ENCODE data around the gene CDC42BPB. TPM values are rescaled to one million over a fixed set of nuclear protein-coding genes. Genes with fewer than 3 reads are reported as not detected.

Gene CDC42BPB
- total and polyA plus RNA-seq, 2 of the 13 experiments (the other 11 are each of a cell fraction or from before 2014, with no cell fraction given), result 19.7 to 32.3 TPM

DNA sequence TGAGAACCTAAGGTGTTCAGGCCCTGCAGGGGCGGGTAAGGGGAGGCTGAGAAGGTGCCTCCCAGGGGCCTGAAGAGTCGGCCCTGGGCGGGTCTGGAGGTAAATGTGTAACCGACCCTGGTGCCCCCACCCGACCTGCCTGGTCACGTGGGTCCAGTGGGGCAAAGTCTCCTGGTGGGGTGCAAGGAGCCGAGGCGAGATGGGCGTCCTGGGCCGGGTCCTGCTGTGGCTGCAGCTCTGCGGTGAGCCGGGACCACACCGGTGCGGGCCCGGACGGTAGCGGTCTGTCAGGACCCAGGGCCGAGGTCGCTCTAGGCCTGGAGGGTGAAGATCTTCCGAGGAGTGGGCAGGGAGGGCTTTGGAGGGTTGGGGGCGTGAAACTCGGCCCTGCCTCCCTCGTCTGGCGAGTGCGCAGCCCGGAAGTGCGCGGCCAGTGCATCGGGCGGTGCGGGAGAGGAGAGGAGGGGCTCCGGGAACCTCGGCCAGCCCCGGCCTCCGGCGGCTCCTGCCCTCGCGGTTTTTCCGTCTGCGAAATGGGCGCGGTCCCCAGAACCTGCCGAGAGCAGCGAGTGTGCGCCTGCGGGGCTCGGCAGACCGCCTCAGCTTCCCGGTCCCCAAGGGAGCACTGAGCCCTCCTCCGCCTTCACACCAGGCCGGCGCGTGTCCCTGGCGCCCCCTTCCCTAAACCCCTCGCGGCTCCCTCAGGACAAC is 134.7 kb downstream of the CDC42BPB start, which contains the start of gene AMN (continued):
- TF ChIP-seq, protein P1, sequence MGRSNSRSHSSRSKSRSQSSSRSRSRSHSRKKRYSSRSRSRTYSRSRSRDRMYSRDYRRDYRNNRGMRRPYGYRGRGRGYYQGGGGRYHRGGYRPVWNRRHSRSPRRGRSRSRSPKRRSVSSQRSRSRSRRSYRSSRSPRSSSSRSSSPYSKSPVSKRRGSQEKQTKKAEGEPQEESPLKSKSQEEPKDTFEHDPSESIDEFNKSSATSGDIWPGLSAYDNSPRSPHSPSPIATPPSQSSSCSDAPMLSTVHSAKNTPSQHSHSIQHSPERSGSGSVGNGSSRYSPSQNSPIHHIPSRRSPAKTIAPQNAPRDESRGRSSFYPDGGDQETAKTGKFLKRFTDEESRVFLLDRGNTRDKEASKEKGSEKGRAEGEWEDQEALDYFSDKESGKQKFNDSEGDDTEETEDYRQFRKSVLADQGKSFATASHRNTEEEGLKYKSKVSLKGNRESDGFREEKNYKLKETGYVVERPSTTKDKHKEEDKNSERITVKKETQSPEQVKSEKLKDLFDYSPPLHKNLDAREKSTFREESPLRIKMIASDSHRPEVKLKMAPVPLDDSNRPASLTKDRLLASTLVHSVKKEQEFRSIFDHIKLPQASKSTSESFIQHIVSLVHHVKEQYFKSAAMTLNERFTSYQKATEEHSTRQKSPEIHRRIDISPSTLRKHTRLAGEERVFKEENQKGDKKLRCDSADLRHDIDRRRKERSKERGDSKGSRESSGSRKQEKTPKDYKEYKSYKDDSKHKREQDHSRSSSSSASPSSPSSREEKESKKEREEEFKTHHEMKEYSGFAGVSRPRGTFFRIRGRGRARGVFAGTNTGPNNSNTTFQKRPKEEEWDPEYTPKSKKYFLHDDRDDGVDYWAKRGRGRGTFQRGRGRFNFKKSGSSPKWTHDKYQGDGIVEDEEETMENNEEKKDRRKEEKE (IDR thresholded peaks at IDR 0.05), result no peak
- TF ChIP-seq ESRRA (CRISPR knock-in tag; IDR thresholded peaks at IDR 0.05; ENCODE audit: low read depth) (peak; percentile 55; the same call in 1 of the 2 replicates), SMARCE1 (IDR thresholded peaks at IDR 0.05; ENCODE audit: borderline replicate concordance) (no peak), XBP1 (CRISPR knock-in tag; IDR thresholded peaks at IDR 0.05) (0 out of 2 replicates have a peak, but pooled peaks have one; percentile 35), ZNF24 (IDR thresholded peaks at IDR 0.05) (no peak), ZNF777 (CRISPR knock-in tag; IDR thresholded peaks at IDR 0.05) (peak; percentile 50; the same call in 1 of the 2 replicates), SP5 (CRISPR knock-in tag; IDR thresholded peaks at IDR 0.05; ENCODE audit: borderline replicate concordance, low read depth) (peak; percentile 81), TBX3 (IDR thresholded peaks at IDR 0.05; ENCODE audit: borderline replicate concordance) (no peak), CENPX (CRISPR knock-in tag; IDR thresholded peaks at IDR 0.05) (no peak), ATM (IDR thresholded peaks at IDR 0.05; ENCODE audit: borderline replicate concordance) (no peak), RAD51 (IDR thresholded peaks at IDR 0.05; ENCODE audit: borderline replicate concordance) (peak; percentile 84), ZNF235 (CRISPR knock-in tag; IDR thresholded peaks at IDR 0.05; ENCODE audit: borderline replicate concordance) (no peak; the same call in 1 of the 2 replicates), PITX1 (CRISPR knock-in tag; IDR thresholded peaks at IDR 0.05) (peak; percentile 66), ZNF839 (CRISPR knock-in tag; IDR thresholded peaks at IDR 0.05; ENCODE audit: borderline replicate concordance) (no peak), FOXA3 (CRISPR knock-in tag; IDR thresholded peaks at IDR 0.05) (0 out of 2 replicates have a peak, but pooled peaks have one; percentile 50), BHLHE40 (IDR thresholded peaks at IDR 0.05; ENCODE audit: low read length) (peak; percentile 45; the same call in 1 of the 2 replicates), SP2 (CRISPR knock-in tag; IDR thresholded peaks at IDR 0.05) (no peak; the same call in 1 of the 2 replicates), PAF1 (CRISPR knock-in tag; IDR thresholded peaks at IDR 0.05) (no peak)
- TF ChIP-seq, protein P2, sequence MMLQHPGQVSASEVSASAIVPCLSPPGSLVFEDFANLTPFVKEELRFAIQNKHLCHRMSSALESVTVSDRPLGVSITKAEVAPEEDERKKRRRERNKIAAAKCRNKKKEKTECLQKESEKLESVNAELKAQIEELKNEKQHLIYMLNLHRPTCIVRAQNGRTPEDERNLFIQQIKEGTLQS (CRISPR knock-in tag; IDR thresholded peaks at IDR 0.05), result 0 out of 2 replicates have a peak, but pooled peaks have one; percentile 11
- TF ChIP-seq, protein P3, sequence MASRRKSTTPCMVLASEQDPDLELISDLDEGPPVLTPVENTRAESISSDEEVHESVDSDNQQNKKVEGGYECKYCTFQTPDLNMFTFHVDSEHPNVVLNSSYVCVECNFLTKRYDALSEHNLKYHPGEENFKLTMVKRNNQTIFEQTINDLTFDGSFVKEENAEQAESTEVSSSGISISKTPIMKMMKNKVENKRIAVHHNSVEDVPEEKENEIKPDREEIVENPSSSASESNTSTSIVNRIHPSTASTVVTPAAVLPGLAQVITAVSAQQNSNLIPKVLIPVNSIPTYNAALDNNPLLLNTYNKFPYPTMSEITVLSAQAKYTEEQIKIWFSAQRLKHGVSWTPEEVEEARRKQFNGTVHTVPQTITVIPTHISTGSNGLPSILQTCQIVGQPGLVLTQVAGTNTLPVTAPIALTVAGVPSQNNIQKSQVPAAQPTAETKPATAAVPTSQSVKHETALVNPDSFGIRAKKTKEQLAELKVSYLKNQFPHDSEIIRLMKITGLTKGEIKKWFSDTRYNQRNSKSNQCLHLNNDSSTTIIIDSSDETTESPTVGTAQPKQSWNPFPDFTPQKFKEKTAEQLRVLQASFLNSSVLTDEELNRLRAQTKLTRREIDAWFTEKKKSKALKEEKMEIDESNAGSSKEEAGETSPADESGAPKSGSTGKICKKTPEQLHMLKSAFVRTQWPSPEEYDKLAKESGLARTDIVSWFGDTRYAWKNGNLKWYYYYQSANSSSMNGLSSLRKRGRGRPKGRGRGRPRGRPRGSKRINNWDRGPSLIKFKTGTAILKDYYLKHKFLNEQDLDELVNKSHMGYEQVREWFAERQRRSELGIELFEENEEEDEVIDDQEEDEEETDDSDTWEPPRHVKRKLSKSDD (CRISPR knock-in tag; IDR thresholded peaks at IDR 0.05; ENCODE audit: low read depth), result no peak; the same call in 1 of the 2 replicates
- TF ChIP-seq, protein P4, sequence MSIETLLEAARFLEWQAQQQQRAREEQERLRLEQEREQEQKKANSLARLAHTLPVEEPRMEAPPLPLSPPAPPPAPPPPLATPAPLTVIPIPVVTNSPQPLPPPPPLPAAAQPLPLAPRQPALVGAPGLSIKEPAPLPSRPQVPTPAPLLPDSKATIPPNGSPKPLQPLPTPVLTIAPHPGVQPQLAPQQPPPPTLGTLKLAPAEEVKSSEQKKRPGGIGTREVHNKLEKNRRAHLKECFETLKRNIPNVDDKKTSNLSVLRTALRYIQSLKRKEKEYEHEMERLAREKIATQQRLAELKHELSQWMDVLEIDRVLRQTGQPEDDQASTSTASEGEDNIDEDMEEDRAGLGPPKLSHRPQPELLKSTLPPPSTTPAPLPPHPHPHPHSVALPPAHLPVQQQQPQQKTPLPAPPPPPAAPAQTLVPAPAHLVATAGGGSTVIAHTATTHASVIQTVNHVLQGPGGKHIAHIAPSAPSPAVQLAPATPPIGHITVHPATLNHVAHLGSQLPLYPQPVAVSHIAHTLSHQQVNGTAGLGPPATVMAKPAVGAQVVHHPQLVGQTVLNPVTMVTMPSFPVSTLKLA (IDR thresholded peaks at IDR 0.05), result no peak
